Mesenchymal stem cell (in vitro differentiated cells and primary cell): ENCODE results near the gene NEK11.

ENCODE experiments used
- DNase-seq: peaks from one replicate; pipeline ENCODE4 v3.0.0-alpha.2; 2013
- H2AFZ ChIP-seq: one replicate; pipeline ENCODE4 v1.6.1; 2013; ENCODE audit warnings: low read depth, mild to moderate bottlenecking, control low read depth, inconsistent platforms, low read length, moderate library complexity
- H2AK5ac ChIP-seq: 2 replicates; pipeline ENCODE4 v1.6.1; 2013; ENCODE audit warnings: low read length, moderate library complexity, mild to moderate bottlenecking, inconsistent platforms; ENCODE audit not compliant: severe bottlenecking
- H2BK120ac ChIP-seq: one replicate; pipeline ENCODE4 v1.6.1; 2013; ENCODE audit warnings: low read depth, mild to moderate bottlenecking, inconsistent platforms, low read length, moderate library complexity
- H2BK12ac ChIP-seq, 2 experiments: one replicate each; pipeline ENCODE4 v1.6.1; 2013; ENCODE audit warnings: inconsistent platforms in 2 of 2, low read length in 2 of 2, mild to moderate bottlenecking in 2 of 2, moderate library complexity in 2 of 2, control low read depth in 1 of 2
- H2BK15ac ChIP-seq: one replicate; pipeline ENCODE4 v1.6.1; 2013; ENCODE audit warnings: mild to moderate bottlenecking, low read depth, inconsistent platforms; ENCODE audit not compliant: poor library complexity, severe bottlenecking
- H2BK5ac ChIP-seq: 2 replicates; pipeline ENCODE4 v1.6.1; 2013; ENCODE audit warnings: low read depth, mild to moderate bottlenecking, low read length, control low read depth, inconsistent platforms; ENCODE audit not compliant: poor library complexity, severe bottlenecking
- H3K14ac ChIP-seq, 2 experiments: one replicate each; pipeline ENCODE4 v1.6.1; 2013; ENCODE audit warnings: inconsistent platforms in 2 of 2, low read length in 2 of 2, control low read depth in 1 of 2, mild to moderate bottlenecking in 1 of 2, moderate library complexity in 1 of 2
- H3K18ac ChIP-seq, 2 experiments: one replicate each; pipeline ENCODE4 v1.6.1; 2013; ENCODE audit warnings: inconsistent platforms in 2 of 2, low read length in 2 of 2, control low read depth in 1 of 2, low read depth in 1 of 2, mild to moderate bottlenecking in 1 of 2
- H3K23ac ChIP-seq, 2 experiments: one replicate each; pipeline ENCODE4 v1.6.1; 2013; ENCODE audit warnings: inconsistent platforms in 2 of 2, low read length in 2 of 2, mild to moderate bottlenecking in 2 of 2, moderate library complexity in 2 of 2, control low read depth in 1 of 2
- H3K27ac ChIP-seq: 2 replicates; pipeline ENCODE4 v1.5.1; 2013; ENCODE audit warnings: mild to moderate bottlenecking, moderate library complexity, low read length, control low read depth, inconsistent platforms; ENCODE audit not compliant: poor library complexity, severe bottlenecking
- H3K27me3 ChIP-seq, 2 experiments: 2 replicates each; pipeline versions ENCODE4 v1.6.1 to v1.7.0; 2013; ENCODE audit warnings: low read length in 2 of 2, mild to moderate bottlenecking in 2 of 2, moderate library complexity in 2 of 2, control low read depth in 1 of 2, inconsistent platforms in 1 of 2; ENCODE audit not compliant: control insufficient read depth in 1 of 2, insufficient read depth in 1 of 2
- H3K36me3 ChIP-seq, 2 experiments: 2 replicates each; pipeline versions ENCODE4 v1.6.1 to v1.7.0; 2013; ENCODE audit warnings: low read length in 2 of 2, control low read depth in 1 of 2, inconsistent platforms in 1 of 2, low read depth in 1 of 2, mild to moderate bottlenecking in 1 of 2; ENCODE audit not compliant: insufficient read depth in 2 of 2, control insufficient read depth in 1 of 2
- H3K4ac ChIP-seq, 2 experiments: one replicate each; pipeline ENCODE4 v1.6.1; 2013; ENCODE audit warnings: inconsistent platforms in 2 of 2, low read length in 2 of 2, mild to moderate bottlenecking in 2 of 2, moderate library complexity in 2 of 2, control low read depth in 1 of 2, low read depth in 1 of 2
- H3K4me1 ChIP-seq: 2 replicates; pipeline ENCODE4 v1.6.1; 2013; ENCODE audit warnings: low read depth, low read length, control low read depth; ENCODE audit not compliant: control insufficient read depth, insufficient read depth
- H3K4me2 ChIP-seq: 2 replicates; pipeline ENCODE4 v1.6.1; 2013; ENCODE audit warnings: low read length, mild to moderate bottlenecking, inconsistent platforms; ENCODE audit not compliant: poor library complexity, severe bottlenecking
- H3K4me3 ChIP-seq, 2 experiments: 2 replicates each; pipeline versions ENCODE4 v1.5.1 to v1.7.0; 2013; ENCODE audit warnings: low read length in 2 of 2, mild to moderate bottlenecking in 2 of 2, control low read depth in 1 of 2, low read depth in 1 of 2; ENCODE audit not compliant: insufficient read depth in 1 of 2
- H3K79me1 ChIP-seq: replicated peaks from 2 replicates; pipeline ENCODE4 v1.6.1; 2013; ENCODE audit warnings: mild to moderate bottlenecking, control low read depth, low read length, inconsistent platforms; ENCODE audit not compliant: poor library complexity, severe bottlenecking
- H3K9ac ChIP-seq: 2 replicates; pipeline ENCODE4 v1.7.0; 2013; ENCODE audit warnings: mild to moderate bottlenecking, low read length, moderate library complexity
- H3K9me3 ChIP-seq: 2 replicates; pipeline ENCODE4 v1.7.0; 2013; ENCODE audit warnings: mild to moderate bottlenecking, low read length; ENCODE audit not compliant: control insufficient read depth
- H4K8ac ChIP-seq: one replicate; pipeline ENCODE4 v1.6.1; 2013; ENCODE audit warnings: inconsistent platforms, mild to moderate bottlenecking, low read length, moderate library complexity
- H4K91ac ChIP-seq: one replicate; pipeline ENCODE4 v1.6.1; 2013; ENCODE audit warnings: mild to moderate bottlenecking, low read length, inconsistent platforms
- WGBS: methylation state at CpG from one replicate; pipeline ENCODE4 v1.1.7; 2013; ENCODE audit warnings: mixed read lengths; 5-methylcytosine and 5-hydroxymethylcytosine counted together

The NEK11 gene

GRCh38 chr3:131284302-131284701, 257.6 kb downstream of the NEK11 start:
- Histone ChIP-seq H3K27ac (no peak overlapping the region), H3K4me1 (no peaks in the 10 kb centered on the region), H3K14ac (no peak overlapping the region), H3K27me3 (no peaks in the 10 kb centered on the region), H2AK5ac (no peak overlapping the region), H3K9me3 (peaks cover 4% of the 10 kb centered on the region), H3K79me1 (no peaks in the 10 kb centered on the region), H4K91ac (no peak overlapping the region), H3K4me2 (no peak overlapping the region), H2BK12ac (no peak overlapping the region), H3K9ac (no peak overlapping the region), H3K36me3 (no peaks in the 10 kb centered on the region), H3K4me3 (no peak overlapping the region), H2BK5ac (no peak overlapping the region), H3K23ac (no peak overlapping the region), H4K8ac (no peak overlapping the region), H2BK120ac (no peak overlapping the region), H2AFZ (no peak overlapping the region), H3K4ac (no peak overlapping the region), H2BK15ac (no peak overlapping the region), H3K18ac (no peak overlapping the region)
- no peak for DNase-seq
- WGBS = 82% methylated on average over 1 of the region's 1 CpG

GRCh38 chr3:131285456-131285855, 258.8 kb downstream of the NEK11 start:
- H2AK5ac ChIP-seq = no peak overlapping the region
- WGBS = 77% methylated on average over 2 of the region's 3 CpGs
- no peak overlapping the region for H4K8ac ChIP-seq
- no peak overlapping the region for H2BK15ac ChIP-seq
- H3K14ac ChIP-seq = no peak overlapping the region
- H2AFZ ChIP-seq = no peak overlapping the region
- H3K4ac ChIP-seq = no peak overlapping the region
- no peak overlapping the region for H2BK12ac ChIP-seq
- H3K27ac ChIP-seq = no peak overlapping the region
- no peak overlapping the region for H3K4me3 ChIP-seq
- H3K79me1 ChIP-seq = no peaks in the 10 kb centered on the region
- no peak overlapping the region for H3K4me2 ChIP-seq
- no peak overlapping the region for H2BK5ac ChIP-seq
- H3K4me1 ChIP-seq = no peaks in the 10 kb centered on the region
- H2BK120ac ChIP-seq = no peak overlapping the region
- H3K23ac ChIP-seq = no peak overlapping the region
- no peak overlapping the region for H4K91ac ChIP-seq
- no peaks in the 10 kb centered on the region for H3K36me3 ChIP-seq
- H3K27me3 ChIP-seq = no peaks in the 10 kb centered on the region
- H3K9me3 ChIP-seq = peaks cover 4% of the 10 kb centered on the region
- no peak overlapping the region for H3K9ac ChIP-seq
- no peak for DNase-seq
- no peak overlapping the region for H3K18ac ChIP-seq

GRCh38 chr3:131299836-131300235, 273.2 kb downstream of the NEK11 start:
- H3K4me2 ChIP-seq = no peak overlapping the region
- H3K23ac ChIP-seq = no peak overlapping the region

GRCh38 chr3:131303848-131304247, 277.2 kb downstream of the NEK11 start:
- no peak overlapping the region for H2BK120ac ChIP-seq
- H2BK5ac ChIP-seq = no peak overlapping the region
- H2AFZ ChIP-seq = no peak overlapping the region
- no peak overlapping the region for H3K4ac ChIP-seq
- H3K4me2 ChIP-seq = no peak overlapping the region
- no peak for DNase-seq
- H3K36me3 ChIP-seq = peaks cover 0 to 3% of the 10 kb centered on the region in 2 experiments
- no peak overlapping the region for H3K14ac ChIP-seq
- H3K4me3 ChIP-seq = no peak overlapping the region
- H3K27ac ChIP-seq = no peak overlapping the region
- H3K4me1 ChIP-seq = no peaks in the 10 kb centered on the region
- H2BK12ac ChIP-seq = no peak overlapping the region
- H4K91ac ChIP-seq = no peak overlapping the region
- H3K9ac ChIP-seq = no peak overlapping the region
- H2BK15ac ChIP-seq = no peak overlapping the region
- peaks cover 1% of the 10 kb centered on the region for H3K79me1 ChIP-seq
- H3K18ac ChIP-seq = no peak overlapping the region
- no peak overlapping the region for H2AK5ac ChIP-seq
- no peak overlapping the region for H3K23ac ChIP-seq
- H3K9me3 ChIP-seq = no peaks in the 10 kb centered on the region
- H3K27me3 ChIP-seq = no peaks in the 10 kb centered on the region
- no peak overlapping the region for H4K8ac ChIP-seq

More at GRCh38 chr3:131299836-131300235, 273.2 kb downstream of the NEK11 start:
- Histone ChIP-seq H2BK12ac (no peak overlapping the region), H2BK15ac (no peak overlapping the region), H2BK120ac (no peak overlapping the region), H3K4me3 (no peak overlapping the region), H4K91ac (no peak overlapping the region), H3K4ac (no peak overlapping the region), H3K18ac (no peak overlapping the region), H2AK5ac (no peak overlapping the region), H3K36me3 (peaks cover 0 to 1% of the 10 kb centered on the region in 2 experiments), H3K27me3 (no peaks in the 10 kb centered on the region), H3K9ac (no peak overlapping the region), H3K9me3 (no peaks in the 10 kb centered on the region), H3K27ac (no peak overlapping the region), H3K79me1 (no peaks in the 10 kb centered on the region), H3K14ac (no peak overlapping the region), H4K8ac (no peak overlapping the region), H3K4me1 (no peaks in the 10 kb centered on the region), H2BK5ac (no peak overlapping the region), H2AFZ (no peak overlapping the region)
- WGBS = 100% methylated on average over 1 of the region's 1 CpG
- no peak for DNase-seq
